D721Med (cell line): Measurements from ENCODE around the gene SMIM3.

Experiments
- DNase-seq: peaks from one replicate; pipeline ENCODE4 v3.0.0; 2011; ENCODE audit warnings: low spot score; ENCODE audit not compliant: insufficient read length
- FAIRE-seq: peaks from 2 replicates; lab custom pipeline; 2011; peaks lifted over from hg19 to GRCh38; lab: Jason Lieb, UNC
- TF ChIP-seq, protein P1 (sequence below): IDR thresholded peaks from 2 replicates; pipeline ENCODE4 v1.5.1; 2012; ENCODE audit warnings: mild to moderate bottlenecking, control low read depth; ENCODE audit not compliant: insufficient read depth; ENCODE audit errors: missing control alignments

Gene SMIM3

DNA sequence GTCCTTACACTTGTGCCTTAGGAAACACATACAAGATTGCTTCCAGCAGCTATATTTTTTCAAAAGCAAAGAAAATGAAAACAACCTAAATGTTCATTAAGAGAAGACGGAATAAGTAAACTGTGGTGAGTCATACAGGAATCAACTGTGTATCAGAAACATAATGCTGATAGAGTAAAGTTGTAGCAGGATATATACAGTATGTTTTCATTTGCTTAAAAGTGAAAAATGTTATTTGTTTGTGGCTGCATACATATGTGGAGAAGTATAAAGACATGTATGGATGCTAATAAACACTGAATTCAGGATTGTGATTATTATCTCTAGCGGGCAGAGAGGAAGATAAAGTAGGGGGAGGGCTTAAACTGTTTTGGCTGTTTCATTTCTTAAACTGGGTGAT lies 28.1 kb upstream of the SMIM3 start:
- no peak for FAIRE-seq

DNA sequence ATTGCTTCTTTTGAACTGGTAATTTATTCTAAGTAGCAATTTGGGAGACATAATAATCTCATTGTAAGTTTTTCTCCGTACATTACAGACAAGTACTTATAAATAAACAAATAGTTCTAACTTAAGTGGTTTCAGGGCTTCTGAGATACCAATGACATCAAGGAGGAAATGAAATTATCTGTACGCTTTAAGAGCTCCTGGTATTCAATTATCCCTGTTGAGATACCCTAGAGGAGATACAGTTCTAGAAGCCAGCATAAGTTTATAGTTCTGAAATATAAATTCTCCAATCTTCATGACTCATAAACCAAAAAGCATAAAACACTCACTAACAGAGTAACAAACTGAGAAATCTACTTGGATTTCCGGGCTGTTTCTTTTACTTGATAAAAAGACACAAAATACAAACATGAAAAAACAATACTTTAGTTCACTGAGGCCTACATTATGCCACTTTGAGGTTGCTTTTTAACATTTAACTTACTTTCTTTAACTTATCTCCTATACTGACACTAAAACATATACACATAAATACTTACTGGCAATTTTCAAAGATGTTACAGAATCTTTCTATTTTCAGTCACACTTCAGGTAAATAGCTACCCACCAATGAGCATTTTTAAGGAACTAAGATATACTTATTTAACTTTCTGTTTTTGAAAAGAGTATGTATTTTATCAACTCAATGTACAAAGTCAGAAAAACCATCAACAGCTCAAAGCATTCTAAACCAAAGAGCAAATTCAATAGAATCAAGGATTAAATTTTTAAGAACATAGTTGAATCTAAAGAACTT lies 27.3 kb upstream of the SMIM3 start:
- TF ChIP-seq, protein P1, sequence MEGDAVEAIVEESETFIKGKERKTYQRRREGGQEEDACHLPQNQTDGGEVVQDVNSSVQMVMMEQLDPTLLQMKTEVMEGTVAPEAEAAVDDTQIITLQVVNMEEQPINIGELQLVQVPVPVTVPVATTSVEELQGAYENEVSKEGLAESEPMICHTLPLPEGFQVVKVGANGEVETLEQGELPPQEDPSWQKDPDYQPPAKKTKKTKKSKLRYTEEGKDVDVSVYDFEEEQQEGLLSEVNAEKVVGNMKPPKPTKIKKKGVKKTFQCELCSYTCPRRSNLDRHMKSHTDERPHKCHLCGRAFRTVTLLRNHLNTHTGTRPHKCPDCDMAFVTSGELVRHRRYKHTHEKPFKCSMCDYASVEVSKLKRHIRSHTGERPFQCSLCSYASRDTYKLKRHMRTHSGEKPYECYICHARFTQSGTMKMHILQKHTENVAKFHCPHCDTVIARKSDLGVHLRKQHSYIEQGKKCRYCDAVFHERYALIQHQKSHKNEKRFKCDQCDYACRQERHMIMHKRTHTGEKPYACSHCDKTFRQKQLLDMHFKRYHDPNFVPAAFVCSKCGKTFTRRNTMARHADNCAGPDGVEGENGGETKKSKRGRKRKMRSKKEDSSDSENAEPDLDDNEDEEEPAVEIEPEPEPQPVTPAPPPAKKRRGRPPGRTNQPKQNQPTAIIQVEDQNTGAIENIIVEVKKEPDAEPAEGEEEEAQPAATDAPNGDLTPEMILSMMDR: no peak
- DNase-seq: no peak
- FAIRE-seq: no peak

More for the DNA sequence above, 28.1 kb upstream of the SMIM3 start:
- DNase-seq: no peak
- TF ChIP-seq, protein P1: no peak

DNA sequence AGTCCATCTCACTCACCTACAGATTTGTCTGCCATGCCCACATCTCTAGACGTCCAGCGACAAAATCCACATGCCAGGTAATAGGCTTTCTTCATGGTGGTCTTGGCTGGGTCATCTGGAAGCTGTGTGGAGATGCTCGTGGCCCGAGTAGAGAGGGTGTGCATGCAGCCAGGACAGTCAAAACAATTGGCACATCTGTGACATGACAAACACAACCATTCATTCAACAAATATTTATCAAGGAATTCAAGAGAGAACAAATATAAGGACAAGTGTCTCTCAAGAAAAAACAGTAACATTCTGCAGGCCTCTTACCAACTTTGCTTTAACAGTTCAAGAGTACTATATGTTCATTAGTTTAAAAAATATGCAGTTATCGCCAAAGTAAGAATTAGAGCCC lies 25.1 kb upstream of the SMIM3 start:
- no peak for DNase-seq
- TF ChIP-seq, protein P1: no peak
- no peak for FAIRE-seq

DNA sequence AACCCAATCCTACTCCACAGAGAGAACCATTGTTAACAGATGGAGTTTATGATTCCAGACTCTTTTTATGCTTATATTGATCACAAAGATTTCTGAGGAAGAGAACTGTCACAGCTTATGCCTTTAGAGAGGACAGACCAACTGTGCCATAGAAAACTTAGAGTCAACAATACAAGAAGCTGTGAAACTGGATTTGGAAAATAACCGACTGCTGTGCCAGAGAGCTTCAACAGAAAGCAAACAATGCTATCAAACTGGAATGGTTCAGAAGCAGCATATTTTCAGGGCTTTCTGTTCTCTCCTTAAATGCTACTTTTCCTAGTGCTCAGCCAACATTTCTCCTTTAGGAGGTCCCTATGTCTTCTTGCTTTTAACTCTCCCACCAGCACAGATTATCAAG lies 24.7 kb upstream of the SMIM3 start:
- TF ChIP-seq, protein P1: no peak
- no peak for FAIRE-seq
- DNase-seq: no peak

DNA sequence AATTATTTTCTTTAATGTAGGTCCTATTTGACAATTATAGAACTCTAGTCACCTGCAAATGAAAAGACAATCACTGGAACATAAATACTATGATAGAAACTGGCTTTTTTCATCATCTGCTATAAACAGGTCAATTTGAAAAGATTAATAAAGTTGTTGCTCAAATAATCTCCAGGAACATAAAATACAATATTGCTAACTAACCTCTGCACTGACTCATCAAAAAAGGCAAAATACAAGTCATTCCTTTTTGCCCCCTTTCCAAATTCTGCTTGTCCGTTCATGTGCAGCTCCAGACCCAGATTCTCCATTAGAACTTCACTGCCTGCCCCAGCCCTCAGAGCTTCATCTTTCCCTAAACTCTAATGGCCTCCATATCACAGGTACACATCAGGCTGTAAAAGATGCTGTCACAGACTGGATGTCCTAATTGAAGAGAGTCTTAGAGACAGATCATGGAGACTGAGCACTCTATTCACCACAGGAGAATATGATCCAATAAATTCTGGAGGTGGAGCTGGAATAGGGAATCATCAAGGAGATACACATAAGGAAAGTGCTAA lies 21.4 kb upstream of the SMIM3 start:
- no peak for DNase-seq

DNA sequence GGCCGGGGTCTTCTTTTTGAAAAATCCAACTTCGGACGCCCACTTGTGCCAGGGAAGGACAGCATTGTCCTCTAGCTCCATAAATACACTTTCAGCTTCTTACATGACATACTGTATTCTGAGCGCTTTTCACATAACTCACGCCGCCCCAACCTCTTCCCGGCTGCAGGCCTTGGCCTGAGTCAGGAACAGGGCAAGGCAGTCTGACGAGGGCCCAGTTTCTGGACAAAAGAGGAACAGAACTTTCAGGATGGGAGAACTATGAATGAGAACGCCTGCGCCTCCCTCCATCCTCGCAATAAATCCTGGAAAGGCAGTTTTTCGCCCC lies 20.4 kb upstream of the SMIM3 start:
- DNase-seq (no peak), FAIRE-seq (no peak)
- TF ChIP-seq, protein P1: no peak

More for the DNA sequence above, 21.4 kb upstream of the SMIM3 start:
- TF ChIP-seq, protein P1: no peak
- no peak for FAIRE-seq
